Measurements from ENCODE around the gene NCAM1.

NCAM1 gene

DNA sequence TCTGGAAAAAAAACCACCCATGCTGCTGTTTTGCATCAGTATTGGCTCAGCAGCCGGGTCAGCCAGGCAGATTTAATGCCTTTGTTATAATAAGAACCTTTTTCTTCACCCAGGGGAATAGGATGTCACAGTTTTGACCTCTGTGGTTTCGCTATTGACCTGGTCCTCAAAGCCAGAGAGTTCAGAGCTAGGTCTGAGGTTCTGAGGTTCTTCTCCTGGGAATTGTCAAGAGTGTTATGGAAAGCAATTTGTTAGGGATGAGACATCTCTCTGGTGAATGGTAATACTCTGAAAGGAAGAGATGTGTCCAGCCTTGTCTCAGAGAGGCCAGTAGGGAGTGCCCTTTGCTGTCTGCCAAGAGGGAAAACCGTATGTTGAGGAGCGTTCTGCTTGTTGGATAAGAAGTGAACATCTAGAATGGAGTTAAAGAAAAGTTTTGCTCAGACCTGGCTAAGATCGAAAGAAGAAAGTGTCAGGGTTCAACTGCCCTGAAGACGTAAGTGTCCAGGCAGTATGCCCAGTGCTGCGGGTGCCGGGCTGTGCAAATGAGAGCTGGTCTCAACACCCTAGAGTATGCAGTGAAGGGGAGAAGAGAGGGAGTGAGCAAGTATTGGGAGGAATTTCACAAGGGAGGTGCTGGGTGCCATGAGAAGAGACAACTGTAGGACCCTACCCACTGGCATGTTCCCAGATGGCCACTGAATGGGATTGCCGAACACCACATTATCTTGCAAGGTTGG, 202.2 kb downstream of the NCAM1 start:
- H3K4me3 ChIP-seq (replicated peaks; ENCODE audit: insufficient read depth, low read length) = no peak overlapping the region
- H3K27ac ChIP-seq (replicated peaks) = no peak overlapping the region
- TF ChIP-seq GABPA (IDR thresholded peaks at IDR 0.05; ENCODE audit: low read depth) = no peak
- TF ChIP-seq, protein P1, sequence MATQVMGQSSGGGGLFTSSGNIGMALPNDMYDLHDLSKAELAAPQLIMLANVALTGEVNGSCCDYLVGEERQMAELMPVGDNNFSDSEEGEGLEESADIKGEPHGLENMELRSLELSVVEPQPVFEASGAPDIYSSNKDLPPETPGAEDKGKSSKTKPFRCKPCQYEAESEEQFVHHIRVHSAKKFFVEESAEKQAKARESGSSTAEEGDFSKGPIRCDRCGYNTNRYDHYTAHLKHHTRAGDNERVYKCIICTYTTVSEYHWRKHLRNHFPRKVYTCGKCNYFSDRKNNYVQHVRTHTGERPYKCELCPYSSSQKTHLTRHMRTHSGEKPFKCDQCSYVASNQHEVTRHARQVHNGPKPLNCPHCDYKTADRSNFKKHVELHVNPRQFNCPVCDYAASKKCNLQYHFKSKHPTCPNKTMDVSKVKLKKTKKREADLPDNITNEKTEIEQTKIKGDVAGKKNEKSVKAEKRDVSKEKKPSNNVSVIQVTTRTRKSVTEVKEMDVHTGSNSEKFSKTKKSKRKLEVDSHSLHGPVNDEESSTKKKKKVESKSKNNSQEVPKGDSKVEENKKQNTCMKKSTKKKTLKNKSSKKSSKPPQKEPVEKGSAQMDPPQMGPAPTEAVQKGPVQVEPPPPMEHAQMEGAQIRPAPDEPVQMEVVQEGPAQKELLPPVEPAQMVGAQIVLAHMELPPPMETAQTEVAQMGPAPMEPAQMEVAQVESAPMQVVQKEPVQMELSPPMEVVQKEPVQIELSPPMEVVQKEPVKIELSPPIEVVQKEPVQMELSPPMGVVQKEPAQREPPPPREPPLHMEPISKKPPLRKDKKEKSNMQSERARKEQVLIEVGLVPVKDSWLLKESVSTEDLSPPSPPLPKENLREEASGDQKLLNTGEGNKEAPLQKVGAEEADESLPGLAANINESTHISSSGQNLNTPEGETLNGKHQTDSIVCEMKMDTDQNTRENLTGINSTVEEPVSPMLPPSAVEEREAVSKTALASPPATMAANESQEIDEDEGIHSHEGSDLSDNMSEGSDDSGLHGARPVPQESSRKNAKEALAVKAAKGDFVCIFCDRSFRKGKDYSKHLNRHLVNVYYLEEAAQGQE (IDR thresholded peaks at IDR 0.05; ENCODE audit: insufficient replicate concordance, low read depth) = no peak
- no peak for TF ChIP-seq POLR2AphosphoS5 (IDR thresholded peaks at IDR 0.05; ENCODE audit: low read depth)
- TF ChIP-seq, protein P2, sequence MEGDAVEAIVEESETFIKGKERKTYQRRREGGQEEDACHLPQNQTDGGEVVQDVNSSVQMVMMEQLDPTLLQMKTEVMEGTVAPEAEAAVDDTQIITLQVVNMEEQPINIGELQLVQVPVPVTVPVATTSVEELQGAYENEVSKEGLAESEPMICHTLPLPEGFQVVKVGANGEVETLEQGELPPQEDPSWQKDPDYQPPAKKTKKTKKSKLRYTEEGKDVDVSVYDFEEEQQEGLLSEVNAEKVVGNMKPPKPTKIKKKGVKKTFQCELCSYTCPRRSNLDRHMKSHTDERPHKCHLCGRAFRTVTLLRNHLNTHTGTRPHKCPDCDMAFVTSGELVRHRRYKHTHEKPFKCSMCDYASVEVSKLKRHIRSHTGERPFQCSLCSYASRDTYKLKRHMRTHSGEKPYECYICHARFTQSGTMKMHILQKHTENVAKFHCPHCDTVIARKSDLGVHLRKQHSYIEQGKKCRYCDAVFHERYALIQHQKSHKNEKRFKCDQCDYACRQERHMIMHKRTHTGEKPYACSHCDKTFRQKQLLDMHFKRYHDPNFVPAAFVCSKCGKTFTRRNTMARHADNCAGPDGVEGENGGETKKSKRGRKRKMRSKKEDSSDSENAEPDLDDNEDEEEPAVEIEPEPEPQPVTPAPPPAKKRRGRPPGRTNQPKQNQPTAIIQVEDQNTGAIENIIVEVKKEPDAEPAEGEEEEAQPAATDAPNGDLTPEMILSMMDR (IDR thresholded peaks at IDR 0.05; ENCODE audit: insufficient read depth, low read length) = no peak
- no peak for TF ChIP-seq SPI1 (IDR thresholded peaks at IDR 0.05; ENCODE audit: borderline replicate concordance, low read depth)
- H3K27me3 ChIP-seq (ENCODE audit: insufficient read depth, poor library complexity, severe bottlenecking) = no peaks in the 10 kb centered on the region
- DNase-seq (ENCODE audit: low read depth in 1 of 2, low spot score in 1 of 2) = no peak

DNA sequence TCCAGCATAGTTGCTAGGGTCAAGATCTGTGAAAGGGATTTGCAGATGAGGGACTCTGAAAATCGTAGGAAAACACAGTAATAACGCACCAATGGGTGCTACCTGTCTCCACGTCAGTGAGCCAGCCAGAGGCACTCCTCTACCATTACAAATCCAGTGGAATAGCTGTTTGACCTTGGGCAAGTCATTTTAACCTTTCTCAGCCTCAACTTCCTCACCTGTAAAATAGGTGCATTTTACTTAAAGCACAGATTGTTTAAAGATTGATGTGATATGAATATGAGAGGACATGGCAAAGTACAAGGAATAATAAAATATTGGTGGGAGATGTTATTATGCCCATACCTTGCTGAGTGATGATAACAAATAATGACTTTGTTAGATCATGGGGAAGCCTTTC, 205.1 kb downstream of the NCAM1 start:
- no peaks in the 10 kb centered on the region for H3K27me3 ChIP-seq (ENCODE audit: insufficient read depth, poor library complexity, severe bottlenecking)
- DNase-seq (ENCODE audit: low read depth in 1 of 2, low spot score in 1 of 2) = no peak
- no peak overlapping the region for H3K27ac ChIP-seq (replicated peaks)
- TF ChIP-seq, protein P1 (IDR thresholded peaks at IDR 0.05; ENCODE audit: insufficient replicate concordance, low read depth) = no peak
- TF ChIP-seq POLR2AphosphoS5 (IDR thresholded peaks at IDR 0.05; ENCODE audit: low read depth) (no peak), SPI1 (IDR thresholded peaks at IDR 0.05; ENCODE audit: borderline replicate concordance, low read depth) (no peak), GABPA (IDR thresholded peaks at IDR 0.05; ENCODE audit: low read depth) (no peak)
- TF ChIP-seq, protein P2 (IDR thresholded peaks at IDR 0.05; ENCODE audit: insufficient read depth, low read length) = no peak
- no peak overlapping the region for H3K4me3 ChIP-seq (replicated peaks; ENCODE audit: insufficient read depth, low read length)

DNA sequence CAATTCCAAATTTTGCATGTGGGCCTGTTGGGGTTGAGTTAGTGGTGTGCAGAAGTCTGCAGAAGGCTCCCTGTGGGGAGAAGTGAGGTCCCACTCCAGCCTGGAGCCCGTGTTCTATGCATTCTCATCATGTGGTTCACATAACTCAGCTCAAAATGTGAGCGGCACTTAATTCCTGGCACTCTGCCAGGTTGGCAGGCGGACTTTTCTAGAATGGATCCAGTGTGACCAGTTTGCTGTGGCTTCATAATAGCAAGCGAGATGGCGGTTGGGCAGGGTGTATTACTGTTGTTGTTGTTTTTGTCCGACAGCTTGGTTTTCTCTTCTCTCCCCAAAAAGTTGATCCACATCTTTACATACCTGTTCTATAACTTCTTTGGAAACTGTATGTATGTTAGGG, 206.4 kb downstream of the NCAM1 start:
- Histone ChIP-seq H3K4me3 (replicated peaks; ENCODE audit: insufficient read depth, low read length) (no peak overlapping the region), H3K27me3 (ENCODE audit: insufficient read depth, poor library complexity, severe bottlenecking) (no peaks in the 10 kb centered on the region), H3K27ac (replicated peaks) (no peak overlapping the region)
- DNase-seq (ENCODE audit: low read depth in 1 of 2, low spot score in 1 of 2) = no peak
- no peak for TF ChIP-seq SPI1 (IDR thresholded peaks at IDR 0.05; ENCODE audit: borderline replicate concordance, low read depth)
- TF ChIP-seq, protein P1 (IDR thresholded peaks at IDR 0.05; ENCODE audit: insufficient replicate concordance, low read depth) = no peak
- no peak for TF ChIP-seq GABPA (IDR thresholded peaks at IDR 0.05; ENCODE audit: low read depth)
- no peak for TF ChIP-seq POLR2AphosphoS5 (IDR thresholded peaks at IDR 0.05; ENCODE audit: low read depth)
- TF ChIP-seq, protein P2 (IDR thresholded peaks at IDR 0.05; ENCODE audit: insufficient read depth, low read length) = no peak

All from HL-60 (cell line).